ENCODE measurements around the gene LRRC74A.

GRCh38 chr14:76910371-76910890, 84.2 kb downstream of the LRRC74A start:
- TF ChIP-seq CTCF (IDR thresholded peaks at IDR 0.05) (no peak), REST (IDR thresholded peaks at IDR 0.05; ENCODE audit: low read depth, low read length) (no peak), TAF1 (IDR thresholded peaks at IDR 0.05; ENCODE audit: borderline replicate concordance, low read depth, low read length) (no peak), FOXM1 (IDR thresholded peaks at IDR 0.05; ENCODE audit: low read depth) (no peak), POLR2AphosphoS5 (IDR thresholded peaks at IDR 0.05; ENCODE audit: low read depth, low read length) (no peak), MAX (IDR thresholded peaks at IDR 0.05; ENCODE audit: low read depth) (no peak), NFIC (IDR thresholded peaks at IDR 0.05; ENCODE audit: borderline replicate concordance) (no peak), IRF3 (IDR thresholded peaks at IDR 0.05; ENCODE audit: low read depth, low read length) (no peak), FOXJ3 (CRISPR knock-in tag; IDR thresholded peaks at IDR 0.05) (no peak), USF1 (IDR thresholded peaks at IDR 0.05; ENCODE audit: borderline replicate concordance, low read depth) (no peak)

All from SK-N-SH (cell line).